Measurements from ENCODE around the gene SLC22A1.

DNA sequence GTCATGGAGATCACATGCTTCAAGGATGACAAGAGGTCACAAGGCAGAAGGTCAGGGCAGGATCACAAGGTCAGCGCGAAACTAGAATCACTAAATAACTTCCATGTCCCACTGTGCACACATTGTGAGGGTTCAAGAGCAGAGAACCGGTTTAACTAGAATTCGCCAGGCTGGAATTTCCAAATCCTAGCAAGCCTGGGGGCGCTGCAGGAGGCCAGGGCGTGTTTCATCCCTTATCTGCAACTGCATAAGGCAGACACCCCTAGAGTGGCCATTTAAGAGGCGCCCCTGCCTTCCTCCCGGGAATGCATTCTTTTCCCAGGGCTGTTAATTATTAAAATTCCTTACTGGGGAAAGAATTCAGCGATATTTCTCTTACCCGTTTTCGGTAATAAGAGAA, 40.2 kb upstream of the SLC22A1 start:
- TF ChIP-seq, protein P1, sequence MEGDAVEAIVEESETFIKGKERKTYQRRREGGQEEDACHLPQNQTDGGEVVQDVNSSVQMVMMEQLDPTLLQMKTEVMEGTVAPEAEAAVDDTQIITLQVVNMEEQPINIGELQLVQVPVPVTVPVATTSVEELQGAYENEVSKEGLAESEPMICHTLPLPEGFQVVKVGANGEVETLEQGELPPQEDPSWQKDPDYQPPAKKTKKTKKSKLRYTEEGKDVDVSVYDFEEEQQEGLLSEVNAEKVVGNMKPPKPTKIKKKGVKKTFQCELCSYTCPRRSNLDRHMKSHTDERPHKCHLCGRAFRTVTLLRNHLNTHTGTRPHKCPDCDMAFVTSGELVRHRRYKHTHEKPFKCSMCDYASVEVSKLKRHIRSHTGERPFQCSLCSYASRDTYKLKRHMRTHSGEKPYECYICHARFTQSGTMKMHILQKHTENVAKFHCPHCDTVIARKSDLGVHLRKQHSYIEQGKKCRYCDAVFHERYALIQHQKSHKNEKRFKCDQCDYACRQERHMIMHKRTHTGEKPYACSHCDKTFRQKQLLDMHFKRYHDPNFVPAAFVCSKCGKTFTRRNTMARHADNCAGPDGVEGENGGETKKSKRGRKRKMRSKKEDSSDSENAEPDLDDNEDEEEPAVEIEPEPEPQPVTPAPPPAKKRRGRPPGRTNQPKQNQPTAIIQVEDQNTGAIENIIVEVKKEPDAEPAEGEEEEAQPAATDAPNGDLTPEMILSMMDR (tag by site-specific recombination; IDR thresholded peaks at IDR 0.05): no peak
- TF ChIP-seq ZFP41 (tag by site-specific recombination; IDR thresholded peaks at IDR 0.05; ENCODE audit: borderline replicate concordance): no peak
- no peak for TF ChIP-seq GLI4 (tag by site-specific recombination; IDR thresholded peaks at IDR 0.05)
- no peak for TF ChIP-seq ZNF530 (tag by site-specific recombination; IDR thresholded peaks at IDR 0.05; ENCODE audit: low read depth)
- TF ChIP-seq ZNF792 (tag by site-specific recombination; IDR thresholded peaks at IDR 0.05): no peak
- TF ChIP-seq ZNF311 (tag by site-specific recombination; IDR thresholded peaks at IDR 0.05; ENCODE audit: borderline replicate concordance): no peak
